IMR-90 (cell line): ENCODE results near the gene HNMT. TPM values are rescaled to one million over a fixed set of nuclear protein-coding genes. Genes with fewer than 3 reads are reported as not detected.

Experiments used
- ATAC-seq: fragments of 200-7000 bp; cut with Tn5 transposase; 2 replicates; pipeline ENCODE4 v1.9.1; 2020; ENCODE audit warnings: low read depth, mild to moderate bottlenecking, moderate library complexity
- BruUV-seq: library from RNA; stranded (reverse); fragments of 400-500 nt; replicated peaks from 2 replicates; lab custom pipeline; 2021; lab: Mats Ljungman, UMichigan
- CTCF ChIA-PET: fragments of 300-600 bp; formaldehyde crosslinking; extraction: SDS; loops from one replicate; lab custom pipeline; 2021; ENCODE audit warnings: antibody characterized with exemption; lab: Yijun Ruan, JAX
- POLR2A ChIA-PET: fragments of 300-600 bp; sonication (Branson Sonifier 250); formaldehyde crosslinking; loops from one replicate; lab custom pipeline; 2022; ENCODE audit warnings: antibody characterized with exemption; ENCODE audit not compliant: unreplicated experiment; lab: Charles Lee
- DNase-seq: peaks from one replicate; pipeline ENCODE4 v3.0.0; 2013
- H2AFZ ChIP-seq: replicated peaks from 2 replicates; pipeline ENCODE3; 2013; ENCODE audit warnings: low read length, mild to moderate bottlenecking; ENCODE audit not compliant: poor library complexity
- H2AK5ac ChIP-seq: 2 replicates; pipeline ENCODE4 v1.6.1; 2013; ENCODE audit warnings: low read depth, low read length, inconsistent platforms
- H2AK9ac ChIP-seq: replicated peaks from 2 replicates; pipeline ENCODE3; 2013; ENCODE audit warnings: mild to moderate bottlenecking, low read depth, low read length, moderate library complexity; ENCODE audit not compliant: poor library complexity
- H2BK120ac ChIP-seq: 2 replicates; pipeline ENCODE4 v1.6.1; 2013; ENCODE audit warnings: low read depth, low read length, inconsistent platforms
- H2BK15ac ChIP-seq: 3 replicates; pipeline ENCODE4 v1.6.1; 2013; ENCODE audit warnings: low read depth, low read length, inconsistent platforms
- H2BK20ac ChIP-seq: 2 replicates; pipeline ENCODE4 v1.6.1; 2013; ENCODE audit warnings: low read depth, mild to moderate bottlenecking, inconsistent platforms, low read length, moderate library complexity
- H2BK5ac ChIP-seq: 2 replicates; pipeline ENCODE4 v1.6.1; 2013; ENCODE audit warnings: mild to moderate bottlenecking, low read depth, low read length, inconsistent platforms; ENCODE audit not compliant: poor library complexity, severe bottlenecking
- H3K14ac ChIP-seq: replicated peaks from 2 replicates; pipeline ENCODE4 v1.6.1; 2013; ENCODE audit warnings: low read depth, low read length, inconsistent platforms
- H3K18ac ChIP-seq: 2 replicates; pipeline ENCODE4 v1.6.1; 2013; ENCODE audit warnings: low read depth, low read length, control low read depth
- H3K23ac ChIP-seq: 2 replicates; pipeline ENCODE4 v1.6.1; 2013; ENCODE audit warnings: low read depth, low read length, inconsistent platforms
- H3K27ac ChIP-seq: 2 replicates; pipeline ENCODE4 v1.5.1; 2013; ENCODE audit warnings: mild to moderate bottlenecking, control low read depth, low read length; ENCODE audit not compliant: insufficient read depth
- H3K27me3 ChIP-seq: 2 replicates; pipeline ENCODE4 v1.6.1; 2013; ENCODE audit warnings: low read length; ENCODE audit not compliant: control insufficient read depth, insufficient read depth
- H3K36me3 ChIP-seq: 2 replicates; pipeline ENCODE4 v1.6.1; 2013; ENCODE audit warnings: low read length, mixed read lengths; ENCODE audit not compliant: control insufficient read depth, insufficient read depth
- H3K4ac ChIP-seq: 2 replicates; pipeline ENCODE4 v1.6.1; 2013; ENCODE audit warnings: low read depth, low read length, inconsistent platforms
- H3K4me1 ChIP-seq: 2 replicates; pipeline ENCODE4 v1.6.1; 2013; ENCODE audit warnings: low read length, mixed read lengths; ENCODE audit not compliant: control insufficient read depth, insufficient read depth
- H3K4me2 ChIP-seq: 2 replicates; pipeline ENCODE4 v1.6.1; 2013; ENCODE audit warnings: low read depth, mild to moderate bottlenecking, control low read depth, low read length, moderate library complexity
- H3K4me3 ChIP-seq: 2 replicates; pipeline ENCODE4 v1.5.1; 2013; ENCODE audit warnings: low read depth, mild to moderate bottlenecking, control low read depth, low read length, moderate library complexity; ENCODE audit not compliant: insufficient read depth
- H3K56ac ChIP-seq: 2 replicates; pipeline ENCODE4 v1.6.1; 2013; ENCODE audit warnings: low read length, inconsistent platforms; ENCODE audit not compliant: insufficient read depth; ENCODE audit errors: extremely low read depth
- H3K79me1 ChIP-seq, 2 experiments: 2 replicates each; pipeline ENCODE4 v1.6.1; 2013; ENCODE audit warnings: low read length in 2 of 2, inconsistent platforms in 1 of 2, low read depth in 1 of 2
- H3K9ac ChIP-seq: 2 replicates; pipeline ENCODE4 v1.6.1; 2013; ENCODE audit warnings: low read depth, low read length, control low read depth
- H3K9me1 ChIP-seq: 2 replicates; pipeline ENCODE4 v1.6.1; 2013; ENCODE audit warnings: low read length, inconsistent platforms; ENCODE audit not compliant: insufficient read depth
- H3K9me3 ChIP-seq: 2 replicates; pipeline ENCODE4 v1.6.1; 2013; ENCODE audit warnings: low read length; ENCODE audit not compliant: control insufficient read depth, insufficient read depth
- H4K20me1 ChIP-seq: 2 replicates; pipeline ENCODE4 v1.6.1; 2013; ENCODE audit warnings: low read length, inconsistent platforms; ENCODE audit not compliant: insufficient read depth
- H4K5ac ChIP-seq: 2 replicates; pipeline ENCODE4 v1.6.1; 2013; ENCODE audit warnings: mild to moderate bottlenecking, low read depth, low read length, control low read depth
- H4K8ac ChIP-seq, 2 experiments: 2 replicates each; pipeline ENCODE4 v1.6.1; 2013; ENCODE audit warnings: low read depth in 2 of 2, low read length in 2 of 2, control low read depth in 1 of 2, inconsistent platforms in 1 of 2
- H4K91ac ChIP-seq: 2 replicates; pipeline ENCODE4 v1.6.1; 2013; ENCODE audit warnings: low read depth, low read length, inconsistent platforms; ENCODE audit not compliant: insufficient read depth
- BHLHE40 ChIP-seq: fragments of 150-350 bp; IDR thresholded peaks from 2 replicates; pipeline ENCODE4 v1.6.1; 2016; ENCODE audit warnings: mild to moderate bottlenecking, low read depth, low read length
- CEBPB ChIP-seq: IDR thresholded peaks from 2 replicates; pipeline ENCODE4 v1.6.1; 2012; ENCODE audit warnings: low read depth, low read length, improper control_type of control experiment
- CTCF ChIP-seq: conservative IDR thresholded peaks from 2 replicates; pipeline ENCODE4 v1.5.1; 2012; ENCODE audit warnings: mild to moderate bottlenecking, low read depth, low read length, improper control_type of control experiment
- ELK1 ChIP-seq: fragments of 150-350 bp; IDR thresholded peaks from 2 replicates; pipeline ENCODE4 v1.6.1; 2016; ENCODE audit warnings: low read depth, mild to moderate bottlenecking, low read length, moderate library complexity, borderline replicate concordance
- FOS ChIP-seq: fragments of 150-350 bp; IDR thresholded peaks from 2 replicates; pipeline ENCODE4 v1.6.1; 2016; ENCODE audit warnings: low read depth, low read length
- MAFK ChIP-seq: IDR thresholded peaks from 2 replicates; pipeline ENCODE4 v1.6.1; 2012; ENCODE audit warnings: low read depth, low read length, improper control_type of control experiment
- MAZ ChIP-seq: IDR thresholded peaks from 2 replicates; pipeline ENCODE4 v1.6.1; 2012; ENCODE audit warnings: low read depth, mild to moderate bottlenecking, low read length, improper control_type of control experiment, moderate library complexity, borderline replicate concordance
- MXI1 ChIP-seq: IDR thresholded peaks from 2 replicates; pipeline ENCODE4 v1.6.1; 2012; ENCODE audit warnings: low read depth, mild to moderate bottlenecking, low read length, moderate library complexity, borderline replicate concordance
- NFE2L2 ChIP-seq: fragments of 150-350 bp; IDR thresholded peaks from 2 replicates; pipeline ENCODE4 v1.6.1; 2016; ENCODE audit warnings: low read depth, mild to moderate bottlenecking, low read length
- POLR2A ChIP-seq: IDR thresholded peaks from 2 replicates; pipeline ENCODE4 v1.6.1; 2012; ENCODE audit warnings: mild to moderate bottlenecking, low read depth, low read length
- RAD21 ChIP-seq: IDR thresholded peaks from 2 replicates; pipeline ENCODE4 v1.6.1; 2012; ENCODE audit warnings: low read length, improper control_type of control experiment
- RCOR1 ChIP-seq: IDR thresholded peaks from 2 replicates; pipeline ENCODE4 v1.6.1; 2012; ENCODE audit warnings: mild to moderate bottlenecking, low read length, improper control_type of control experiment; ENCODE audit not compliant: insufficient replicate concordance
- RFX5 ChIP-seq: IDR thresholded peaks from 2 replicates; pipeline ENCODE4 v1.8.0; 2012; ENCODE audit warnings: low read depth, mild to moderate bottlenecking, low read length, moderate library complexity
- SMC3 ChIP-seq: fragments of 150-350 bp; IDR thresholded peaks from 2 replicates; pipeline ENCODE4 v1.6.1; 2016; ENCODE audit warnings: low read depth, mild to moderate bottlenecking, antibody characterized with exemption, low read length, moderate library complexity
- USF2 ChIP-seq: fragments of 150-350 bp; IDR thresholded peaks from 2 replicates; pipeline ENCODE4 v1.6.1; 2017; ENCODE audit warnings: mild to moderate bottlenecking, antibody characterized with exemption, low read length, low read depth
- WGBS, 2 experiments: methylation state at CpG; one replicate each; pipeline versions ENCODE4 v1.1.5 to v1.1.7; 2013; ENCODE audit warnings: missing lambda C conversion rate in 2 of 2; ENCODE audit not compliant: insufficient read length in 1 of 2; ENCODE audit errors: extremely low coverage in 2 of 2; 5-methylcytosine and 5-hydroxymethylcytosine counted together
- dilution Hi-C: fragments of 300-500 bp; cut with HindIII; formaldehyde crosslinking; loops from one replicate; pipeline ENCODE4 v1.14.3; 2018; ENCODE audit warnings: low sequenced_read_pairs; ENCODE audit not compliant: unreplicated experiment
- in situ Hi-C: fragments of 300-500 bp; cut with MboI; formaldehyde crosslinking; loops from 3 replicates; pipeline ENCODE4 v1.14.3; 2019; ENCODE audit warnings: low sequenced_read_pairs, inconsistent platforms, mixed read lengths
- intact Hi-C: fragments of 100-400 bp; cut with micrococcal nuclease; formaldehyde crosslinking; loops from 2 replicates; pipeline ENCODE4 v1.10.0; 2022
- polyA plus RNA-seq, 3 experiments: library from polyadenylated mRNA; depleted of rRNA; stranded (reverse); fragments of >200 nt; gene quantifications; 2 replicates each; pipeline ENCODE4 v1.2.3, GENCODE V29; 2012; ENCODE audit warnings: low replicate concordance in 1 of 3
- total RNA-seq: library from RNA; depleted of rRNA; stranded (reverse); fragments of >200 nt; gene quantifications from 2 replicates; pipeline ENCODE4 v1.2.3, GENCODE V29; 2012

HNMT gene
- total and polyA plus RNA-seq, 2 of the 4 experiments (the other 2 are of a cell fraction): 6.4 to 14.2 TPM

- no CpG with 5 or more reads among the region's 6 CpGs for WGBS, 2 experiments
- Histone ChIP-seq H3K9me1 (no peaks in the 10 kb centered on the region), H4K91ac (no peak overlapping the region), H3K4ac (no peak overlapping the region), H2AFZ (no peak overlapping the region), H3K36me3 (no peaks in the 10 kb centered on the region), H3K23ac (no peak overlapping the region), H2AK9ac (no peak overlapping the region), H4K20me1 (no peaks in the 10 kb centered on the region), H3K4me1 (no peaks in the 10 kb centered on the region), H3K18ac (no peak overlapping the region), H2BK15ac (no peak overlapping the region), H3K9me3 (no peaks in the 10 kb centered on the region), H3K4me3 (no peak overlapping the region), H2BK20ac (no peak overlapping the region), H2BK120ac (no peak overlapping the region), H3K14ac (no peak overlapping the region), H3K27me3 (0 out of 2 replicates have a peak, but pooled peaks cover 2% of the 10 kb centered on the region), H3K79me1 (no peaks in the 10 kb centered on the region), H2AK5ac (no peak overlapping the region), H3K4me2 (no peak overlapping the region), H2BK5ac (no peak overlapping the region), H3K9ac (no peak overlapping the region), H4K8ac (no peak overlapping the region), H4K5ac (no peak overlapping the region), H3K27ac (no peak overlapping the region), H3K56ac (no peak overlapping the region)
- ATAC-seq (no peak), DNase-seq (no peak)
- ChIA-PET CTCF (interaction anchor here (0.7 kb wide), 1 partner anchor 64 kb away, joined by 5 read pairs; no protein-coding TSS in a partner anchor), POLR2A (no interaction called here)
- no TSS peak for BruUV-seq
- dilution Hi-C loops (no loop called here), in situ Hi-C loops (no loop called here), intact Hi-C loops (no loop called here)
- TF ChIP-seq CEBPB: no peak
- TF ChIP-seq MXI1: no peak
- no peak for TF ChIP-seq RCOR1
- no peak for TF ChIP-seq MAZ
- TF ChIP-seq MAFK: no peak
- TF ChIP-seq SMC3: no peak
- no peak for TF ChIP-seq BHLHE40
- TF ChIP-seq ELK1: no peak
- TF ChIP-seq RFX5: no peak
- no peak for TF ChIP-seq FOS
- TF ChIP-seq USF2: no peak
- no peak for TF ChIP-seq POLR2A
- TF ChIP-seq NFE2L2: no peak
- no peak for TF ChIP-seq RAD21
- no peak for TF ChIP-seq CTCF
These were observed 62.1 kb downstream of the HNMT start for GRCh38 chr2:138026111-138027020.
